HG03521 (cell line): ENCODE results near the gene COL5A1.

Experiments
- ATAC-seq: cut with Tn5 transposase; IDR thresholded peaks from one replicate; pipeline ENCODE4 v1.9.1; 2021; ENCODE audit warnings: mild to moderate bottlenecking, moderate library complexity; ENCODE audit not compliant: unreplicated experiment

COL5A1 gene

GRCh38 chr9:134606951-134607731, 34.5 kb upstream of the COL5A1 start:
- no peak for ATAC-seq

- ATAC-seq = no peak
These were observed 33.6 kb upstream of the COL5A1 start for GRCh38 chr9:134607971-134608370.

- ATAC-seq = no peak
These were observed 30.6 kb upstream of the COL5A1 start for GRCh38 chr9:134611046-134611445.

- ATAC-seq = no peak
These were observed 29.3 kb upstream of the COL5A1 start for GRCh38 chr9:134612309-134612708.

GRCh38 chr9:134612715-134613114, 28.9 kb upstream of the COL5A1 start:
- no peak for ATAC-seq

GRCh38 chr9:134614256-134614655, 27.3 kb upstream of the COL5A1 start:
- ATAC-seq = no peak

- no peak for ATAC-seq
These were observed 25.3 kb upstream of the COL5A1 start for GRCh38 chr9:134616341-134616740.

- ATAC-seq = no peak
These were observed 24.4 kb upstream of the COL5A1 start for GRCh38 chr9:134617246-134617645.

- ATAC-seq = no peak
These were observed 23.8 kb upstream of the COL5A1 start for GRCh38 chr9:134617836-134618162.

GRCh38 chr9:134618163-134618832, 23.3 kb upstream of the COL5A1 start:
- ATAC-seq = no peak

- ATAC-seq = no peak
These were observed 22.7 kb upstream of the COL5A1 start for GRCh38 chr9:134618833-134619447.

GRCh38 chr9:134619448-134619982, 22.1 kb upstream of the COL5A1 start:
- ATAC-seq = no peak

GRCh38 chr9:134619983-134620661, 21.5 kb upstream of the COL5A1 start:
- ATAC-seq = no peak

- ATAC-seq = no peak
These were observed 20.6 kb upstream of the COL5A1 start for GRCh38 chr9:134620751-134621557.

GRCh38 chr9:134621558-134622110, 20.0 kb upstream of the COL5A1 start:
- ATAC-seq = no peak

- no peak for ATAC-seq
These were observed 18.7 kb upstream of the COL5A1 start for GRCh38 chr9:134622896-134623257.

- no peak for ATAC-seq
These were observed 18.1 kb upstream of the COL5A1 start for GRCh38 chr9:134623258-134624066.

- ATAC-seq = no peak
These were observed 17.4 kb upstream of the COL5A1 start for GRCh38 chr9:134624137-134624591.

GRCh38 chr9:134624621-134625181, 16.9 kb upstream of the COL5A1 start:
- ATAC-seq = no peak
